AG09309 (cell line): Measurements from ENCODE around the gene ACOXL.

Experiments
- DNase-seq: peaks from one replicate; pipeline ENCODE4 v3.0.0-alpha.2; 2010; ENCODE audit warnings: low read depth
- H3K4me3 ChIP-seq: 2 replicates; pipeline ENCODE4 v1.5.1; 2011; ENCODE audit warnings: mild to moderate bottlenecking, low read depth, low read length, moderate library complexity; ENCODE audit not compliant: control insufficient read depth
- TF ChIP-seq, protein P1 (sequence below): IDR thresholded peaks from 2 replicates; pipeline ENCODE4 v1.5.1; 2011; ENCODE audit warnings: mild to moderate bottlenecking, low read depth, low read length, inconsistent platforms; ENCODE audit not compliant: insufficient read depth, control insufficient read depth; ENCODE audit errors: missing control alignments

The ACOXL gene

DNA sequence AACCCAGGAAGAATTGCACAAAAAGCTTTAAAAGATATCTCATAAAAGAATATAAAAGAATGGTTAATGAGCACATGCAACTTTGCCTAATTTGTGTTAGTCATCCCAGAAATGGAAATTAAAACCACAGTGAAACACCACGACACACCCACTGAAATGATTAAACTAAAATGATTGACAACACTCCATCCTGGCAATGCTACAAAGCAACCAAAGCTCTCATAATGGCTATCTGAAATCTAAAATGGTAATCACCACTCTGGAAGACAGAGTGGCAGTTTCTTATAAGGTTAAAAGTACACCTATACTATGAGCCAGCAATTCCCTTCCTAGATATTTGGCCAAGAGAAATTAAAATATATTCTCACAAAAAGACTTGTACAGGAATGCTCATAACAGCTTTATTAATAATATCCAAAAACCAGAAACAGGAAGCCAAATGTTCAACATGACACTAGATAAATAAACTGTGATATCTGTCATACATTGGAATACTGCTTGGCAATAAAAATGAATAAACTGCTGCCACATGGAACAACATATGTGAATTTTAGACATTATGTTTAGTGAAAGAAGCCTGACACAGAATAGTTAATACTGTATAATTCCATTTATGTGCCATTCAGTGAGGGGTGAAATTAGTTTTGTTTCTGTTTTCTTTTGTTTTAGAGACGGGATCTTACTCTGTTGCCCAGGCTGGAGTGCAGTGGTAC lies 283.1 kb downstream of the ACOXL start:
- no peak overlapping the region for H3K4me3 ChIP-seq
- TF ChIP-seq, protein P1, sequence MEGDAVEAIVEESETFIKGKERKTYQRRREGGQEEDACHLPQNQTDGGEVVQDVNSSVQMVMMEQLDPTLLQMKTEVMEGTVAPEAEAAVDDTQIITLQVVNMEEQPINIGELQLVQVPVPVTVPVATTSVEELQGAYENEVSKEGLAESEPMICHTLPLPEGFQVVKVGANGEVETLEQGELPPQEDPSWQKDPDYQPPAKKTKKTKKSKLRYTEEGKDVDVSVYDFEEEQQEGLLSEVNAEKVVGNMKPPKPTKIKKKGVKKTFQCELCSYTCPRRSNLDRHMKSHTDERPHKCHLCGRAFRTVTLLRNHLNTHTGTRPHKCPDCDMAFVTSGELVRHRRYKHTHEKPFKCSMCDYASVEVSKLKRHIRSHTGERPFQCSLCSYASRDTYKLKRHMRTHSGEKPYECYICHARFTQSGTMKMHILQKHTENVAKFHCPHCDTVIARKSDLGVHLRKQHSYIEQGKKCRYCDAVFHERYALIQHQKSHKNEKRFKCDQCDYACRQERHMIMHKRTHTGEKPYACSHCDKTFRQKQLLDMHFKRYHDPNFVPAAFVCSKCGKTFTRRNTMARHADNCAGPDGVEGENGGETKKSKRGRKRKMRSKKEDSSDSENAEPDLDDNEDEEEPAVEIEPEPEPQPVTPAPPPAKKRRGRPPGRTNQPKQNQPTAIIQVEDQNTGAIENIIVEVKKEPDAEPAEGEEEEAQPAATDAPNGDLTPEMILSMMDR, result no peak
- no peak for DNase-seq

DNA sequence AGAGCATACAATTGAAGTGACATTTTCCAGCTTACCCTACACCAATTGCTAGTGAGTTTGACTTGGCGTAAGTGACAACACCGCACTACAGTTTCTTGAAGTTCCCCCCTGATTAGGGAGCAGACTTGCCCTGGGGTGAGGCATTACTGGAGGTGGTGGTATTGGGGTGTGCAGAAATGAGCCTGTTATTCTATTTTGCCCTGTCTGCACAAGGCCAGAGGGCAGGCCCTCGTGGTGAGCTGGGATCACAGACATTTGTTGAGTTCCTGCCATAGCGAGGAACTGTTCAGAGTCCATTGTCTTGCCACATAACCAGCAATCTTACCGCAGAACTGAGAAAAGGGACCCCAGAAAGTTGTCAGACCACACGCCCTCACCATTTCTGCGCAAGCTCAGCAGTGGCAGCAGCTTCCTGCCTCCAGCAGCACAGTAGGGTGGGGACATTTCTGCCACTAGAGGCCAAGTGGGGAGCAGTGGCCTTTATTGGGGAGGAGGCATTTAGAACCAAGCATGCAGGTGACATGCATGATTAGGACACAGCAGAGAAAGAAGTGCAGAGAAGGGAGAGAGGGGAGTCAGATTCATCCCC lies 284.8 kb downstream of the ACOXL start:
- H3K4me3 ChIP-seq, result no peak overlapping the region
- TF ChIP-seq, protein P1, result no peak
- no peak for DNase-seq

DNA sequence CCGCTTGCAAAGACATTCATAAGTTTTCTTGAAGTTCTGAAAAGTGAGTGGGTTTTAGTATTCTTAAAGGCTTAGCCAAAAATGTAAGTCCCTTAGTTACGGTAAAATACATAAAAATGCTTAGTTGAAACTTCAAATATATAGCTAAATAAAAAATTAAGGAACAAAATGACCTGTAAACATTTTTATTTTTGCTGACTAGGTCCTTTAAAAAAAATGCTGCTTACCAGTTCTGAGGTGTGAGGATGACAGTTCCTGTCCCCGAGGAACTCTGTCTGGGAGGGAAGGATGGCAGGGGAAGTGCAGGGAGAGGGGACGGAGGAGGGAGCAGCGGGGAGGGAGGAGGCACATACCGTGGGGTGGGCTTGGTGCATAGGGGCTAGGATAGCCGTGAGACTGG lies 285.5 kb downstream of the ACOXL start:
- DNase-seq, result no peak
- TF ChIP-seq, protein P1, result no peak
- no peak overlapping the region for H3K4me3 ChIP-seq

DNA sequence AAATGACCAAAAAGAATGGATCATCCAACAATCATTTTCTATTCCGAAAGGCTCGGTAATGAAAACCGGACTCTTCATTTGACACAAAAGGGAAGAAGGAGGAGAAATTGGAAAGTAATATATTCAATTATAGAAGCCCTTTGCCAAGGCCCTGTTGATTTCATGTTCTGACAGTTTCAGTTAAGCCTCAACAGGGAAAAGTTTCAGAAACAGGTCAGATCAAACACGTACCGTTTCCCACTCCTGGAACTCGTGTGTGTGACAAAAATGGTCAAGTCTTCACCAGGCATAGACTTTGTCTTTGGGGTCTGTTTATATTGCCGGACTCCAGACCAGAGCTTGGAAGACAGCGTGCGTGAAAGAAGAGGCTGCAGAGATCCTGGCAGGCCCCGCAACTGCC lies 287.0 kb downstream of the ACOXL start:
- no peak overlapping the region for H3K4me3 ChIP-seq
- DNase-seq, result no peak
- TF ChIP-seq, protein P1, result no peak

DNA sequence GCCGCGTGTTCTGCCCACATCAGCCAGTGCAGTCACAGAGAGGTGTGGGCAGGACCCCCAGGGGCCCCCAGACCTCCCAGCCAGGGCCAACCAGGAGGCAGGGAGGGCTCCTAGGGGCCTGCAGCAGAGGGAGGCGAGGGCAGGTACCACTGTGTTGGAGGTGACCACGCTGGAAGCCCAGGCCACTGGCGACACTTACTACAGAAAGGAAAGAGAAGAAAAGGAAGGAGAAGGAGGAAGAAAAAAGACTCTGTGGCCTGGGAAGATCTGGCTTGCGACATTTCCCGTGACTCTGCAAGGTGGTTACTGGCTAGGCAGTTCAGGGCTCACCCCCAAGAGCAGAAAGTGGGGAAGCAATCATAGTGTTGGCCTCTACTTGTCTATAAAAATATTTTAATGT lies 290.3 kb downstream of the ACOXL start:
- no peak for DNase-seq
- no peak overlapping the region for H3K4me3 ChIP-seq
- TF ChIP-seq, protein P1, result no peak

DNA sequence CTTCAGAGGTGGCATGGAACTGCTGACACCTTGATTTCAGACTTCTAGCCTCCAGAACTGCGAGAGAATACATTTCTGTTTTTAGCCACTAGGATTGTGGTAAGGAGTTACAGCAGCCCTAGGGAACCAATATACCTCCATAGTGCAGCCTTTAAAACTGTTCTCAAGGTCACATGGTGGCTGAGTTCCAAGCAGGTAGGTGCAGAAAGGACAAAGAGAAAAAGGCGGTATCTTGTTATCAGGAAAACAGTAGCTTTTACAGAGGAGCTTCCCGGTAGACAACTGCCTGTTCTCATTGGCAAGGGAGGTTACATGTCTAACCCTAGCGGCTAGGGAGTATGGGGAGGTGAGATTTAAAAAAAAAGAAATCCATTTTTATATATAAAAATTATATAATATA lies 292.1 kb downstream of the ACOXL start:
- no peak for DNase-seq
- TF ChIP-seq, protein P1, result no peak
- H3K4me3 ChIP-seq, result no peak overlapping the region
